ENCODE measurements around the gene NYNRIN.

The NYNRIN gene

DNA sequence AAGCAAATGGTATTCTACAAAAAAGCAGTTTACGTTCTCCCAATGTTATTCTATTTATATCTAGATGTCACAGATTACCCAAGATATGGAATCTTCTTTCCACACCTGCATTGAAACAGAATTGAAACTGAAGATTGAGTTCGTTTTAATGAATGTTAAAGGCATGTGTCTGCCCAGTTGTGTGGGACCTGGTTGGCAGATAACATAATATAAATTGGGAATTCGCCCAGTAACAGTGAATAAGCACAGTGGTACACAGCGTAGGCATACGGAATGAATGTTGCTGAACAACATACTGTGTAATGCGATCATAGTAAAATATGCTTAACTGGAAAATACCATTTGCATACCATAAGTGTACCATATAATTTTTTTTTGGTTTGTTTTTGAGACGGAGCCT, 35.2 kb downstream of the NYNRIN start:
- H2AFZ ChIP-seq, result no peak overlapping the region
- no peak overlapping the region for H3K27ac ChIP-seq
- H3K27me3 ChIP-seq (ENCODE audit: control insufficient read depth, insufficient read depth, low read length), result no peaks in the 10 kb centered on the region
- H3K9ac ChIP-seq, result no peak overlapping the region
- TF ChIP-seq, protein P1, sequence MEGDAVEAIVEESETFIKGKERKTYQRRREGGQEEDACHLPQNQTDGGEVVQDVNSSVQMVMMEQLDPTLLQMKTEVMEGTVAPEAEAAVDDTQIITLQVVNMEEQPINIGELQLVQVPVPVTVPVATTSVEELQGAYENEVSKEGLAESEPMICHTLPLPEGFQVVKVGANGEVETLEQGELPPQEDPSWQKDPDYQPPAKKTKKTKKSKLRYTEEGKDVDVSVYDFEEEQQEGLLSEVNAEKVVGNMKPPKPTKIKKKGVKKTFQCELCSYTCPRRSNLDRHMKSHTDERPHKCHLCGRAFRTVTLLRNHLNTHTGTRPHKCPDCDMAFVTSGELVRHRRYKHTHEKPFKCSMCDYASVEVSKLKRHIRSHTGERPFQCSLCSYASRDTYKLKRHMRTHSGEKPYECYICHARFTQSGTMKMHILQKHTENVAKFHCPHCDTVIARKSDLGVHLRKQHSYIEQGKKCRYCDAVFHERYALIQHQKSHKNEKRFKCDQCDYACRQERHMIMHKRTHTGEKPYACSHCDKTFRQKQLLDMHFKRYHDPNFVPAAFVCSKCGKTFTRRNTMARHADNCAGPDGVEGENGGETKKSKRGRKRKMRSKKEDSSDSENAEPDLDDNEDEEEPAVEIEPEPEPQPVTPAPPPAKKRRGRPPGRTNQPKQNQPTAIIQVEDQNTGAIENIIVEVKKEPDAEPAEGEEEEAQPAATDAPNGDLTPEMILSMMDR (IDR thresholded peaks at IDR 0.05), result no peak
- no peaks in the 10 kb centered on the region for H3K36me3 ChIP-seq (ENCODE audit: control insufficient read depth, insufficient read depth, low read length)
- H3K4me1 ChIP-seq, result peaks cover 19% of the 10 kb centered on the region
- no peaks in the 10 kb centered on the region for H3K79me2 ChIP-seq
- H3K9me3 ChIP-seq (ENCODE audit: control insufficient read depth, low read length), result no peaks in the 10 kb centered on the region
- no peak overlapping the region for H3K4me3 ChIP-seq (ENCODE audit: low read depth, low read length)
- no peak overlapping the region for H3K4me2 ChIP-seq (ENCODE audit: low read length)

DNA sequence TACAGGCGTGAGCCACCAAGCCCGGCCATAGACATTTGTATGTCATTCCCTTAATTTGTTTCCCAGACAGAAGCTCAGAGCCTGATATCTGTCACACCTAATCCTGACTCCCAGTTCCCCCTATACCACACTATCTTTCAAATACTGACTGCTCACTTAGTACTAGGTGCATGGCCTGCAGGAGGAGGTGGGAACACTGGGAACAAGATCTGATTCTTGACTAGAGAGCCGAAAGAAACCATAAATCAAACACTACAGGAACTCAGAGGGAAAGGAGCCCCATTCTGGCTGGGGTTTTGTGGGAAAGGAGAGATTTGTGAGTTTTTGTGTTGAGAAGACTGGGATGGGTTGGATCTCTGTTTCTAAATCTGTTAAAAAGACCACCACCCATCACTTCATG, 35.9 kb downstream of the NYNRIN start:
- no peak overlapping the region for H3K27ac ChIP-seq
- no peaks in the 10 kb centered on the region for H3K9me3 ChIP-seq (ENCODE audit: control insufficient read depth, low read length)
- no peaks in the 10 kb centered on the region for H3K27me3 ChIP-seq (ENCODE audit: control insufficient read depth, insufficient read depth, low read length)
- no peak overlapping the region for H3K4me3 ChIP-seq (ENCODE audit: low read depth, low read length)
- H3K9ac ChIP-seq, result no peak overlapping the region
- H3K79me2 ChIP-seq, result no peaks in the 10 kb centered on the region
- peaks cover 14% of the 10 kb centered on the region for H3K4me1 ChIP-seq
- TF ChIP-seq, protein P1 (IDR thresholded peaks at IDR 0.05), result no peak
- no peaks in the 10 kb centered on the region for H3K36me3 ChIP-seq (ENCODE audit: control insufficient read depth, insufficient read depth, low read length)
- H3K4me2 ChIP-seq (ENCODE audit: low read length), result no peak overlapping the region
- H2AFZ ChIP-seq, result no peak overlapping the region

DNA sequence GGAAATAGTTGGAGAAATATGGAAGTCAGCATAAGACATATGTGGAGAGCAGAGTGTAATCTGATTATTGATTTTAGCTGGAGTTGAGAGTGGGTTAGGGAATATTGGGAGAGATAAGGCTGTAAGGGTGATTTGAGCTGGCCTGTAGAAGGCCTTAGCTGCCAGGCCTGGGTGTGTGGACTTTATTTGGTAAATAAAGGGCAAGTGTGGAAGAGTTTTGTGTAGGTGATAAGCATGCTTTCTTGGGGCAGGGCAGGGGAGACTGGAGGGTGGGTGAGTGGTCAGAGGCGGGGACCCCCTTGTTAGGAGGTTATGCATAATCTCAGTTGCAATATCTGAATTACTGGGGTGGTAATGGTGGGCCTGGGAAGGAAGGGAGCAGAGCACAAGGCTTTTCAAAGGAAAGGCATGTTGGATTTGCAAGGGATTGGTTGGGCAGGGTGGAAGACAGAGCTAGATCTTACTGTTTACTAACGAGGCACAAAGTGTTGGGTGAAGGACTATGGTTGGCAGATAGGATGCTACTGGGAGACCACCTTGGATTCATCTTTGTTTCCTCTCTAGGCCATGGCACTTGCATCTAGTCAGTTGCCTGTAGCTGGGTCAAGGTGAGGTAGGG, 36.5 kb downstream of the NYNRIN start:
- Histone ChIP-seq H3K27ac (no peak overlapping the region), H2AFZ (no peak overlapping the region), H3K36me3 (ENCODE audit: control insufficient read depth, insufficient read depth, low read length) (no peaks in the 10 kb centered on the region), H3K4me2 (ENCODE audit: low read length) (no peak overlapping the region), H3K79me2 (no peaks in the 10 kb centered on the region), H3K4me1 (peaks cover 14% of the 10 kb centered on the region), H3K9ac (no peak overlapping the region), H3K4me3 (ENCODE audit: low read depth, low read length) (no peak overlapping the region), H3K27me3 (ENCODE audit: control insufficient read depth, insufficient read depth, low read length) (no peaks in the 10 kb centered on the region), H3K9me3 (ENCODE audit: control insufficient read depth, low read length) (no peaks in the 10 kb centered on the region)
- TF ChIP-seq, protein P1 (IDR thresholded peaks at IDR 0.05), result no peak

DNA sequence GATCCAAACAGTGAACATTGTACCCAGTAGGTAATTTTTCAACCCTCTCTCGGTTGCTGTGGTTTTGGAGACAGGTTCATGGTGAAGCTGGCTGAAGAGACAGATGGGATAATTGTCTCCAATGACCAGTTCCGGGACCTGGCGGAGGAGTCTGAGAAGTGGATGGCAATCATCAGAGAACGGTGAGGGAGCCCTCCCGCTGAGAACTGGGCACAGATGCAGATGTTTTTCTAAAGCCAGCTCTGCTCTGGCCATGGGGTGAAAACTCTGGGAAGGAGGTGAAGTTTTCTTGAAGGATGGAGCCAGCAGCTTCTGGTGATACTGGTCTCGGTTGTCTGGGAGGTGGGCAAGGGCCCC, 37.2 kb downstream of the NYNRIN start:
- peak overlapping the region; percentile 45 for H3K27ac ChIP-seq
- no peaks in the 10 kb centered on the region for H3K79me2 ChIP-seq
- H3K36me3 ChIP-seq (ENCODE audit: control insufficient read depth, insufficient read depth, low read length), result no peaks in the 10 kb centered on the region

More for the DNA sequence above, 37.2 kb downstream of the NYNRIN start:
- TF ChIP-seq, protein P1 (IDR thresholded peaks at IDR 0.05), result no peak
- H3K27me3 ChIP-seq (ENCODE audit: control insufficient read depth, insufficient read depth, low read length), result no peaks in the 10 kb centered on the region
- H2AFZ ChIP-seq, result no peak overlapping the region
- no peak overlapping the region for H3K4me3 ChIP-seq (ENCODE audit: low read depth, low read length)
- peaks cover 9% of the 10 kb centered on the region for H3K4me1 ChIP-seq
- no peak overlapping the region for H3K4me2 ChIP-seq (ENCODE audit: low read length)
- no peaks in the 10 kb centered on the region for H3K9me3 ChIP-seq (ENCODE audit: control insufficient read depth, low read length)
- no peak overlapping the region for H3K9ac ChIP-seq

Measured in parathyroid adenoma (tissue), 2 donors.